Cardiac fibroblast (primary cell): ENCODE results near the gene MYLIP.

Experiments
- DNase-seq, 2 donors: peaks; one replicate each; pipeline versions ENCODE4 v3.0.0 to v3.0.0-alpha.2; 2010; ENCODE audit warnings: low read depth in 2 of 2
- H3K4me3 ChIP-seq, 2 donors: replicated peaks in 1 of 2; 1 replicate in 1 of 2; 2 replicates in 1 of 2; pipeline ENCODE4 v1.5.1; 2011; ENCODE audit warnings: low read depth in 2 of 2, low read length in 2 of 2, mild to moderate bottlenecking in 2 of 2, moderate library complexity in 1 of 2
- TF ChIP-seq, protein P1 (sequence below): IDR thresholded peaks from one replicate; pipeline ENCODE4 v1.5.1; 2011; ENCODE audit warnings: low read depth, mild to moderate bottlenecking, low read length, inconsistent platforms

MYLIP gene

GRCh38 chr6:16130437-16130891 is 1.6 kb downstream of the MYLIP start:
- TF ChIP-seq, protein P1, sequence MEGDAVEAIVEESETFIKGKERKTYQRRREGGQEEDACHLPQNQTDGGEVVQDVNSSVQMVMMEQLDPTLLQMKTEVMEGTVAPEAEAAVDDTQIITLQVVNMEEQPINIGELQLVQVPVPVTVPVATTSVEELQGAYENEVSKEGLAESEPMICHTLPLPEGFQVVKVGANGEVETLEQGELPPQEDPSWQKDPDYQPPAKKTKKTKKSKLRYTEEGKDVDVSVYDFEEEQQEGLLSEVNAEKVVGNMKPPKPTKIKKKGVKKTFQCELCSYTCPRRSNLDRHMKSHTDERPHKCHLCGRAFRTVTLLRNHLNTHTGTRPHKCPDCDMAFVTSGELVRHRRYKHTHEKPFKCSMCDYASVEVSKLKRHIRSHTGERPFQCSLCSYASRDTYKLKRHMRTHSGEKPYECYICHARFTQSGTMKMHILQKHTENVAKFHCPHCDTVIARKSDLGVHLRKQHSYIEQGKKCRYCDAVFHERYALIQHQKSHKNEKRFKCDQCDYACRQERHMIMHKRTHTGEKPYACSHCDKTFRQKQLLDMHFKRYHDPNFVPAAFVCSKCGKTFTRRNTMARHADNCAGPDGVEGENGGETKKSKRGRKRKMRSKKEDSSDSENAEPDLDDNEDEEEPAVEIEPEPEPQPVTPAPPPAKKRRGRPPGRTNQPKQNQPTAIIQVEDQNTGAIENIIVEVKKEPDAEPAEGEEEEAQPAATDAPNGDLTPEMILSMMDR, result no peak
- DNase-seq, result peak in 1 of 2 donors; percentile 6
- H3K4me3 ChIP-seq, result peak overlapping the region; percentile 15 to 96

DNA sequence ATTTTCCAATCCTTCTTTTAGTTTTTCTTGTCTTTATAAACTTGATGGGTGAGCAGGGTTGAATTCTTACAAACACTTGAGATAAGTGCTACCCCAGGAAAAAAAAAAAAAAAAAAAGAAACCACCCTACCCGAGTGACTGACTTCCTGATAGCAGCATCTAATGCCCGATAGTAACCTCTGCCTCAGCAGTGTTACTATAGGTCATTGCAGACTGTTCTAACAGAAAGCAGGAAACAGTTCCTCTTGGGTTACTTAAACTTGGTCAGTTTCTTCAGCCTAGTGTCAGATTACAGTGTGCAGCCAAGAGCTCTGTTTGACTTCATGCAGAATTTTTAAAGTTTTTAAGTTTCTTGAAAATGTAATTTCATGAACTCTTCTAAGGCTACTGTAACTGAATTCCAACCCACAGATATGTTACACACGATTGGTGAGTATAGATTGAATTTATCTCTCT is 2.1 kb downstream of the MYLIP start:
- peak; percentile 78 to 84 for DNase-seq
- TF ChIP-seq, protein P1, result no peak
- peak overlapping the region in 1 of 2 donors; percentile 96 for H3K4me3 ChIP-seq

DNA sequence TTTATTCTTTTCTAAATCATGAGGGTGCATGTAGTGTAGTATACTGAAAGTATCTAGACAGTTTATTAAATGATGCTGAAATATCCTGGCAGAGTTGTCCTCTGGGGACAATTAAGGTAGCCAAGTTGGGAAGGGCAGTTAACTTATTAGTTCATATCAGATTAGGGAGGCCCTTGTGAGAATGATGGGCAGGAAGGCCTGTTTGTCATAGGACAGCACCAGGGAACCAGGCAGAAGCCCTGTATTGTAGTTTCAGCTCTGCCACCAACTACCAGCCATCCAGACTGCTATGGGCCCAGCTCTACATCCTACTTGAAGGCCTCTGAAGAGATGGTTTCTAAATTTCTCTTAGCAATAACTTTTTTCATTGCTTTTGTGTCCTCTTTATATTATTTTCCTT is 4.0 kb downstream of the MYLIP start:
- no peak for DNase-seq
- TF ChIP-seq, protein P1, result no peak
- no peak overlapping the region for H3K4me3 ChIP-seq

DNA sequence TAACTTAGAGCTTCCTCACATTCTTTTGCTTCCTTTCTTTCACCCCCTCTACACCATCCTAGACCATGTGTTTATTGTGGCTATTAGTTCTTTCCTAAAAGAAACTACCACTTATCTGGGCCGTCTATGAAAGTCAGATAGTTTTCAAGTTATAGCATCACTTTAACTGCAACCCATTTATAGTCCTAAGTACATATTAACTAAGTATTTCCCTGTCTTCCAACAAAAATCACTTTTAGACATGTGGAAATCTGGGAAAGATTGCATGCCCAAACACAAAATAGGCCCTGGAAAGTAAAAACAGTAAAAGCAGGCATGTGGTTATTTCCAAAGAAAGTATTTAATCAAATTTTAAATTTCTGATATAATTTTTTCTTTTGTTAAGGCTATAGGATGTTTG is 5.5 kb downstream of the MYLIP start:
- no peak for DNase-seq
- TF ChIP-seq, protein P1, result no peak
- no peak overlapping the region for H3K4me3 ChIP-seq

DNA sequence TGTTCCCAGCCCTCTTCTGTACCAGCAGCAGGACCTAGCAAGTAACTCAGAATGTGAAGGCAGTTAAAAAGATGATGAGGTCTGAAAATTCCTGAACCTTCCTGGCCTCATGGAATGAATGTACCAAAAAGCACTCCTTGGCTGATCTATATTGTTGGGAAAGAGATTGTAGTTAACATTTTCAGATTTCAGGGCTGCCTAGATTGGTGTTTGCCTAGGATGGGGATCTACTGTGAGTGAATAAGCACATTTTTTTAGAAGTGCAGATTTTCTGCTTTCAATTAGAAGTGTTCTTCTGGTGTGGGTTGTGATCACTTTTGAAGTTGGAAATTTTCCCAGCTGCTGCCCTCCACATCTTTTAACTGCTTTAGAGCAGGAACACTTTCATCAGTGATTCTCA is 6.2 kb downstream of the MYLIP start:
- TF ChIP-seq, protein P1, result no peak
- no peak for DNase-seq
- H3K4me3 ChIP-seq, result no peak overlapping the region

DNA sequence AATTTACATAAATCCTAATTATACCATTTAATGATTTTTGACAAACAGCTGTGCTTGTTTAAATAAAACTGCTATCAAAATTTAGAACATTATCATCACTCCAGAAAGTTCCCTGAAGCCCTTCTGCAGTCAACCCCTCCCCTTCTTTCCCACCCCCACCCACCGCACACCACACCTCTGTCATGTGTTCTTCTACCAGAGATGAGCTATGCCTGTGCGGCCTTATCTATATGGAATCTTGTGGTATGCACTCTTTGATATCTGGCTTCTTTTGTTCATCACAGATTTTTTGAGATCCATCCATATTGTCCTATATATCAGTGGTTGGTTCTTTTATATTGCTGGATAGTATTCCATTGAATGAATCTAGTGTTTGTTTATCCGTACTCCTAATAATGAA is 7.2 kb downstream of the MYLIP start:
- no peak for DNase-seq
- TF ChIP-seq, protein P1, result no peak
- no peak overlapping the region for H3K4me3 ChIP-seq
